Lower leg skin (tissue), 3 donors: ENCODE measurements around the gene LEMD3.

ENCODE experiments used
- POLR2A ChIP-seq, 2 donors: fragments of 450-650 bp; IDR thresholded peaks; one replicate each; pipeline ENCODE4 v1.6.1; 2016 to 2017; ENCODE audit warnings: antibody characterized with exemption in 2 of 2, mild to moderate bottlenecking in 1 of 2, moderate library complexity in 1 of 2
- TF ChIP-seq, protein P1 (sequence below), 3 donors: fragments of 450-650 bp; IDR thresholded peaks; one replicate each; pipeline ENCODE4 v1.5.1; 2016; ENCODE audit warnings: antibody characterized with exemption in 3 of 3, mild to moderate bottlenecking in 3 of 3, moderate library complexity in 2 of 3

DNA sequence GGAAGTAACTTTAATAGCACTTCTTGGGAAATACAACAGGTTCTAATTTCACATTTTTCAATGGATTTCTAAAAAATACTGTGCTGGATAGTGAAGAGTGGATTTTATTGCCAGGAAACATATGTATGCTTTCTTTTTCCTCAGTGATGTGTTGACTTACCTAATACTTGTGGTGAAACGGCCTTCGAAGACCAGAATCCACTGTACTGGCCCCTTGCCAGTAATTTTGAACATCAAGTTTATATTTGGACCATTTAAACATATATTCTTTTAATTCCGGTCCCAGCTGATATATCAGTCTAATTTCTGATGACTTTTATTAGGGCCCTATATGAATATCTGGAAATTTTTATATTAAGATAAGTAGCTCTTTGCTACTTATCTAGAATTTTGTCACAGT lies 110.9 kb downstream of the LEMD3 start:
- TF ChIP-seq, protein P1, sequence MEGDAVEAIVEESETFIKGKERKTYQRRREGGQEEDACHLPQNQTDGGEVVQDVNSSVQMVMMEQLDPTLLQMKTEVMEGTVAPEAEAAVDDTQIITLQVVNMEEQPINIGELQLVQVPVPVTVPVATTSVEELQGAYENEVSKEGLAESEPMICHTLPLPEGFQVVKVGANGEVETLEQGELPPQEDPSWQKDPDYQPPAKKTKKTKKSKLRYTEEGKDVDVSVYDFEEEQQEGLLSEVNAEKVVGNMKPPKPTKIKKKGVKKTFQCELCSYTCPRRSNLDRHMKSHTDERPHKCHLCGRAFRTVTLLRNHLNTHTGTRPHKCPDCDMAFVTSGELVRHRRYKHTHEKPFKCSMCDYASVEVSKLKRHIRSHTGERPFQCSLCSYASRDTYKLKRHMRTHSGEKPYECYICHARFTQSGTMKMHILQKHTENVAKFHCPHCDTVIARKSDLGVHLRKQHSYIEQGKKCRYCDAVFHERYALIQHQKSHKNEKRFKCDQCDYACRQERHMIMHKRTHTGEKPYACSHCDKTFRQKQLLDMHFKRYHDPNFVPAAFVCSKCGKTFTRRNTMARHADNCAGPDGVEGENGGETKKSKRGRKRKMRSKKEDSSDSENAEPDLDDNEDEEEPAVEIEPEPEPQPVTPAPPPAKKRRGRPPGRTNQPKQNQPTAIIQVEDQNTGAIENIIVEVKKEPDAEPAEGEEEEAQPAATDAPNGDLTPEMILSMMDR (IDR thresholded peaks at IDR 0.05): no peak
- no peak for TF ChIP-seq POLR2A (IDR thresholded peaks at IDR 0.05)
